ENCODE data around the gene RGS6.
A peak's percentile ranks its signal among the peaks of the same experiment; 100 is the strongest.

GRCh38 chr14:72513965-72514659 is 581.9 kb downstream of the RGS6 start:
- peak; percentile 92 for TF ChIP-seq CTCF (IDR thresholded peaks at IDR 0.05; ENCODE audit: insufficient read depth, low read depth, low read length)
- TF ChIP-seq EZH2 (IDR thresholded peaks at IDR 0.05; ENCODE audit: insufficient read depth, low read length): no peak

All from astrocyte (in vitro differentiated cells and primary cell).